ENCODE results near the gene TSPEAR. TPM values are rescaled to one million over a fixed set of nuclear protein-coding genes. Genes with fewer than 3 reads are reported as not detected.

The TSPEAR gene
- total RNA-seq, 2 donors from 2014 or later, result not detected

GRCh38 chr21:44752671-44753235 is 41.4 kb upstream of the TSPEAR start:
- ATAC-seq (ENCODE audit: insufficient number of reproducible peaks, low FRiP score, low read depth) (no peak), DNase-seq (ENCODE audit: low spot score) (no peak)
- Histone ChIP-seq H3K9me3 (no peaks in the 10 kb centered on the region), H3K27me3 (replicated peaks; ENCODE audit: insufficient read depth) (peaks cover 5% of the 10 kb centered on the region), H3K4me1 (ENCODE audit: control insufficient read depth in 1 of 2, low read depth in 2 of 2) (no peaks in the 10 kb centered on the region), H3K27ac (no peak overlapping the region), H3K36me3 (no peaks in the 10 kb centered on the region), H3K4me3 (no peak overlapping the region)
- no peak for TF ChIP-seq CTCF (IDR thresholded peaks at IDR 0.05)

GRCh38 chr21:44751799-44752636 is 40.6 kb upstream of the TSPEAR start:
- ATAC-seq (ENCODE audit: insufficient number of reproducible peaks, low FRiP score, low read depth) (no peak), DNase-seq (ENCODE audit: low spot score) (no peak)
- Histone ChIP-seq H3K27ac (no peak overlapping the region), H3K36me3 (no peaks in the 10 kb centered on the region), H3K4me1 (ENCODE audit: control insufficient read depth in 1 of 2, low read depth in 2 of 2) (no peaks in the 10 kb centered on the region), H3K9me3 (no peaks in the 10 kb centered on the region), H3K4me3 (no peak overlapping the region), H3K27me3 (replicated peaks; ENCODE audit: insufficient read depth) (peaks cover 5% of the 10 kb centered on the region)
- no peak for TF ChIP-seq CTCF (IDR thresholded peaks at IDR 0.05)

- DNase-seq (ENCODE audit: low spot score), result no peak
- Histone ChIP-seq H3K27ac (no peak overlapping the region), H3K27me3 (replicated peaks; ENCODE audit: insufficient read depth) (peaks cover 5% of the 10 kb centered on the region), H3K4me1 (ENCODE audit: control insufficient read depth in 1 of 2, low read depth in 2 of 2) (no peaks in the 10 kb centered on the region), H3K4me3 (no peak overlapping the region), H3K36me3 (no peaks in the 10 kb centered on the region), H3K9me3 (no peaks in the 10 kb centered on the region)
- no peak for TF ChIP-seq CTCF (IDR thresholded peaks at IDR 0.05)
- ATAC-seq (ENCODE audit: insufficient number of reproducible peaks, low FRiP score, low read depth), result no peak
These were observed 39.9 kb upstream of the TSPEAR start for GRCh38 chr21:44751186-44751798.

GRCh38 chr21:44750675-44751025 is 39.3 kb upstream of the TSPEAR start:
- ATAC-seq (ENCODE audit: insufficient number of reproducible peaks, low FRiP score, low read depth) (no peak), DNase-seq (ENCODE audit: low spot score) (no peak)
- no peak for TF ChIP-seq CTCF (IDR thresholded peaks at IDR 0.05)
- no peaks in the 10 kb centered on the region for H3K36me3 ChIP-seq
- H3K27me3 ChIP-seq (replicated peaks; ENCODE audit: insufficient read depth), result peaks cover 5% of the 10 kb centered on the region
- no peak overlapping the region for H3K27ac ChIP-seq
- no peak overlapping the region for H3K4me3 ChIP-seq
- H3K4me1 ChIP-seq (ENCODE audit: control insufficient read depth in 1 of 2, low read depth in 2 of 2), result no peaks in the 10 kb centered on the region
- H3K9me3 ChIP-seq, result no peaks in the 10 kb centered on the region
